HTERT RPE-1 (cell line): ENCODE results near the gene ZNF329.

ENCODE experiments used
- in situ Hi-C: fragments of 300-500 bp; cut with MboI; formaldehyde crosslinking; loops from 4 replicates; pipeline ENCODE4 v1.14.3; 2020; ENCODE audit warnings: low sequenced_read_pairs

Gene ZNF329

DNA sequence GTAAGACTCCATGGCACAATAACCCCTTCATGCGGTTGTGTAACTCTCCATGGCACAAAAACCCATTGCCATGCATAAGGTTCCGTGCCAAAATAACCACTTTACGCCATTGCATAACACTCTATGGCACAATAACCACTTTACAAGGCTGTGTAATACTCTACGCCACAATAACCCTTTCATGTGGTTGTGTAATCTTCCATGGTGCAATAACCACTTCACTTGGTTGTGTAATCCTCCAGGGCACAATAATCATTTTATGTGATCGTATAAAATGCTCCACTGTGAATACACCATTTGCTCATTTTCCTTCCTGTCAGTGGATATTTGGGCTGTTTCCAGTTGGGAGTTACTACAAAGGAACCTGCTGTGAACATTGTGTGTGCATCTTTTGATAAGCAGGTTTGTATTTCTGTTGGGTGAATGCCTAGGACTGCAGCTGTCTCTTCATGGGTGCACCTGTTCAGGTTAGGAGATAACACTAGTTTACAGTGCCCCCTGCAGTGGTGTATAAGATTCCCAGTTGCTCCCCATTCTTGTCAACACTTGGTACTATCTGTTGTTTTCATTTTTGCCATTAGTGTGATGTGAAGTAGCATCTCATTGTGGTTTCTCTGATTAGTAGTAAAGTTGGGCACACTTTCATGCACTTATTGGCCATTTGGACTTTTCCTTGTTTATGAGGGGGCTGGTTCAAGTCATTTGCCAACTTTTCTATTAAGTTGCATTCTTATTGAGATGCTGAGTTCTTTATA is 31.4 kb downstream of the ZNF329 start:
- in situ Hi-C loops = no loop called here

DNA sequence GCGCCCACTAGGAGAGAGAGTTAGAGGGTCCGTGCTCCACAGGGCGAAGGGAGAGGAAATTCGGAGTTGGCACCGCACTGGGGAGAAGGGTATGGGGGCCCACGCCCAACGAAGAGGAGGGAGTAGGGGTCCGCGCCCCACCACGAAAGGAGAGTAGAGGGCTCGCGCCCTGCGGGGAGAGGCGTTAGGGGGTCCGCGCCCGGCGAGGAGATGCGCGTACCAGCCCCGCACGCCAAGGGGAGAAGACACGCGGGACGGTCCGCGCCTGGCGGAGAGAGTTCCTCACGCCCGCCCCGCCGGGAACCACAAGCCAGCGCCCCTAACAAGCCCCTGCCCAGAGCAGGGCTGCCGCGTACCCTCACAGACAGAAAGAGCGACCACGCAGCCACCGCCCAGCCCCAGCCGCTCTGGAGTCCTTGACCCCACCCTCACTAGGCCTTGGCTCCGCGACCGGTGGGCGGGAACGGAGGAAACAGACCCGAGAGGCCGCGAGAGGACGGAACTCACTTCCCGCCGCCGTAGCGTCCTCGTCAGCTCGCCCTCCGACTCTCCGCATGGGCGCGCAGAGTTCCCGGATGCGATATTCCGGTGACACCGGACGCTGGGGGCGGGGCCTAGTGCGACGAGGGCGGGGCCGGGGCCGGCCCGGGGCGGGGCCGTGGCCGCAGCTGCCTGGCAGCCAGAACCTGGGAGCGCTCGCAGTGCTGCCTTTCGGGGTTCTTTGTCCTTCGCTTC is 32.6 kb downstream of the ZNF329 start:
- in situ Hi-C loops = no loop called here

DNA sequence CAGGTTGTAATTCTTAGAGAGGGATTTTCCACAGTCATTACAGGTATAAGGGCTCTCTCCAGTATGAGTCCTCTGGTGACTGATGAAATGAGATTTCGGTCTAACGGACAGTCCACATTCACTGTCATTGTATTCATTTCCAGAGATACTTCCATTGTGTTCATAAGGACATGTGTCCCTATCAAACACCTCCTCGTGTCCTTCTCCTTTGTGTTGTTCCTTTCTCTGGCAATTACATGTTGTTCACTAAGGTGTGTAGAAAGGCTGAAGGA is 42.1 kb downstream of the ZNF329 start:
- in situ Hi-C loops = no loop called here

DNA sequence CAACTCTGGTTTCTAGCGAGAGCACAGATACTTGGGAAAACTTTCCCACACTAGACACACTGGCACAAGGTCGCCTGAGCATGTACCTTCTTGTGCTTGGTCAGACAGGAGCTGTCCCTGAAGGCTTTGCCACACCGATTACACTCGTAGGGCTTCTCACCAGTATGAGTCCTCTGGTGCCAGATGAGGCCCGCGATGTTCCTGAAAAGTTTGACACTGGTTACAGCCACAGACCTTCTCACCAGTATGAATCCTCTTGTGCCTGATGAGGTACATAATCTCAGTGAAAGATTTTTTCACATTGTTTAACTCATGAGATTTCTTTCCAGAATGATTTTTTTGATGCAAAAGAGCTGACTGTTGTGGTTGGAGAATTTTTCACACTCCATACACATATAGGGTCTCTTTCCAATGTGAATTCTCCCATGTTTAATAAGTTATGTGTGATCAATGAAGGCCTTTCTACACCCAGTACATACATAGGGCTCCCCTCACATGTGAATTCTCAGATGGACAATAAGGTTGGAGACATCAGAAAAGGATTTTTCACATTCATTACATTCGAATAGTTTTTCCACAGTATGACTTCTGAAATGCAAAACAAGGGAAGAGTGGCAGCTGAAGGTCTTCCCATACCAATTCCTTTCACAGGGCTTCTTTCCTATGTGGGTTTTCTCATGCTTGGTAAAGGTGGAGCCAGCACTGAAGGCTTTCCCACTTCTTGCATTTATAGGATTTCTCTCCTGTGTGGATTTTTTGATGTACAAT is 42.6 kb downstream of the ZNF329 start:
- in situ Hi-C loops = no loop called here

DNA sequence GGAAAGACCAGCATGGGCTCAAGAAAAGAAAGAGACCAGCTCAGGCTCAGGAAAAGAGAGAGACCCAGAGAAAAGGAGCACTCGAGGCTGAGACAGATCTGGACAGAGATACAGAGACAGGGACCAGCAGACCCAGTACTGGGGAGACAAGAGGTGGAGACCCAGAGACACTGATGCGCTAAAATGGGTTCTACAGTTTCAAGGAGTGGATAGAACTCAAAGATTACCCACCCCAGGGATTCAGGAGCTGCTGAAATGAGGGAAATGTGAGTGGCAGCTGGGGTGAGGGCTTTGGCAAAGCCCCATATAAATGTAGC is 51.9 kb downstream of the ZNF329 start:
- in situ Hi-C loops = no loop called here

DNA sequence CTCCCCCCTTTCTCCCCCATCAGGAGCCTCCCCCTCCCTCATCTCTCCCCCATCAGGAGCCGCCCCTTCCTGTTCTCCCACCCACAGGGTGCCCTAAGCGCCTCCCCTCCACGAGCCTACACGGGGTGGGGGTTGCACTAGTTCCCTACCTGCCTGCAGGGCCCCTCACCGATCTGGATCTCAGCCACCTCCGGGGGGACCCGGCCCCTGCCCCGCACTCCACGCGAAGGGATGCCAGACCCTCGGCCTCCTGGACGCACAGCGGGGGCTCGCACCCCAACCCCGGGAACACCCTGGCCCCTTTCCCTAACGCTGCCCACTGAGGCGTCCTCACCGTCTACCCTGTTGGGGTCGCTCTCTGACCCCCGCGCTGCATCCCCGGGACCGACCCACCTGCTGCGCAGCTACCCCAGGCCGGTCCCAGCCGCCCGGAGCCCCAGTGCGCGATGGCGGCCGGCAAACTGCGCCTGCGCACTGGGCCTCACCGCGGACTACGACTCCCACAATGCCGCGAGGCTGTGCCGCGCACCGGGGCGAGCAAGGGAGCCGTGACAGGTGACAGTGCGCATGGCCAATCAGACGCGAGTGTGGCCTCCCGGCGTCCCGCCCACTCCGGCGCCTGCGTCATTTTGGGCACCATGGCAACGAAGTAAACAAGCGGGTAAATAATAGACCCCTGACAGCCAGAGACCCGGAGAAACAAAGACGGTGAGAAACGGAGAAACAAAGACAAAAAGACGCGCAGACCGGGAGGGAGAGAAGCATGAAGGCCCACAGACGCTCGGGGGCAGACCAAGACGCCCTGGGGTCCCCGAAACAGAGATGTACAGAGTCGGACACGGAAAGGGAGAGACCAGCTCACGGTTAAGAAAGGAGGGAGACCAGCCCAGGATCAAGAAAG is 52.6 kb downstream of the ZNF329 start, which contains the start of gene ZSCAN18:
Gene ZSCAN18, minus strand, starts transcription at position 451 of the 901 bp plus-strand sequence. CDS start 7,964 bp downstream, outside the sequence.
- in situ Hi-C loops = no loop called here

DNA sequence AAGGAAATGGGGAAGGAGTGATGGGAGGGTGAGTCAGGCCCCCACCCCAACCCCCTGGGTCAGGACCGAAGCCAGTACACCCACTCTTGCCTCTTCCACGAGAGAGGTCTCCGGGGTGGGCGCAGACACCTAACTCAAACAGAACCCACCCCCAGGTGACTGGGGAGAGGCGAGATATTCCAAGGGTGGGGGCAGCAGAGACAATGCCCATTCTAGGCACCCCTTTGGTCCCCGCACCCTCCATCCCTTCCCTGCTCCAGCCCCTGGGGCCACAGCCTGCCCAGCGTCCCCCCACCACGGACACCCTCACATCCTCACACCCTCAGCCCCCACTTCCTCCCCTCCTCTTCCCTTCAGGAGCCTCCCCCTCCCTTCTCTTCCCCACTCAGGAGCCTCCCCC is 53.2 kb downstream of the ZNF329 start:
- in situ Hi-C loops = no loop called here

DNA sequence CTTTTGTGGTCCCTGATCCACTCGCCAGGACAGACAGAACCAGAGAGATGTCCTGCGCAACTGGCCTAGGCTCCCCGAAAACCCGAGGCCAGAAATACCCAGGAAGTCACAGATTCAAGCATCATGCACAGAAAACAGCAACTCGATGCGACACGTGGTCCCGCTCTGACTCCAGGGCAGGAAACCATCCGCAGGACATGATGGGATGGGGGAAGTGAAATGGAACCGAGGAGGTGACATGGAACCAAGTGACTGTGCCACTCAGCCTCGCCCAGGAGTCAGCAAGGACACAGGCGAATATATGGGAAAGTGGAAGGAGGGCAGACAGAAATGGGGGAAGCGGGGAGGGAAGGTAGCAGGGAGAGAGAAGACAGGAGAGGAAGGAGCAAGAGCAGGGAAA is 53.7 kb downstream of the ZNF329 start:
- in situ Hi-C loops = no loop called here

DNA sequence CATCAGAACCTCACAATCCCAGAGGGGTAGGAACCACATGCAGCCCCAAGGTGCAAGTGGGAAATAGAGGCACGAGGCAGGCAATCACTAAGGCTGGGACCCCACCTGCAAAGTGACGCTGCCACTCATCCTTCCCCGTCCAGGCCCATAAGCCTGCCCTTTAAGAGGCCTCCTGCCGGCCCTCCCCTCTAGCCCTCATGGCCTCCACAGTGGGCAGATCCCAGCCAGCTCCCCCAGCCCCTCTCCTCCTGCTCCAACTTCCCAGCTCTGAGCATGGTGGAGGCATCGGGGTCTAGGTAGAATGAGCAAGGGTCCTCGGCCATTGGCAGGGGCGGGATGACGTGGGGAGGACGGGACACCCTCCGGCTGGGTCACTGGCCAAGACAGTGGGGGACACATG is 55.3 kb downstream of the ZNF329 start:
- in situ Hi-C loops = no loop called here

DNA sequence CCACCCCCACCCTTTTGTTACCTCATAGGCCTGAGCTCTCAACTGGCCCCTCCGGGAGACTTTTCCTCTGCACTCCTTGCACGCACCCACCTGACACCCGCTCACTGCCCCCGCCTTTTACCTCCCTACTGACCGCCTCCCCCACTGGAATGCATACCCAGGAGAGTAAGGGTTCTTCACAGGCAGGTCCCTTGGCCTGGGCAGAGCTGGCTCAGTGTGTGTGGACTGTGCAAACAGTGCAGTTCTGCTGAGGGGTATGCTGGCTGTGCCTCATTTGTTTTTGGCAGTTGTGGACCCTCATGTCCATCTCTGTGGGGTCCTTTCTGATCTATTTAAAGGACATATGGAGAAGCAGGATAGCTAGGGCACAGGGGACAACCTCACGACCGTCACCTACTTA is 57.5 kb downstream of the ZNF329 start:
- in situ Hi-C loops = no loop called here

DNA sequence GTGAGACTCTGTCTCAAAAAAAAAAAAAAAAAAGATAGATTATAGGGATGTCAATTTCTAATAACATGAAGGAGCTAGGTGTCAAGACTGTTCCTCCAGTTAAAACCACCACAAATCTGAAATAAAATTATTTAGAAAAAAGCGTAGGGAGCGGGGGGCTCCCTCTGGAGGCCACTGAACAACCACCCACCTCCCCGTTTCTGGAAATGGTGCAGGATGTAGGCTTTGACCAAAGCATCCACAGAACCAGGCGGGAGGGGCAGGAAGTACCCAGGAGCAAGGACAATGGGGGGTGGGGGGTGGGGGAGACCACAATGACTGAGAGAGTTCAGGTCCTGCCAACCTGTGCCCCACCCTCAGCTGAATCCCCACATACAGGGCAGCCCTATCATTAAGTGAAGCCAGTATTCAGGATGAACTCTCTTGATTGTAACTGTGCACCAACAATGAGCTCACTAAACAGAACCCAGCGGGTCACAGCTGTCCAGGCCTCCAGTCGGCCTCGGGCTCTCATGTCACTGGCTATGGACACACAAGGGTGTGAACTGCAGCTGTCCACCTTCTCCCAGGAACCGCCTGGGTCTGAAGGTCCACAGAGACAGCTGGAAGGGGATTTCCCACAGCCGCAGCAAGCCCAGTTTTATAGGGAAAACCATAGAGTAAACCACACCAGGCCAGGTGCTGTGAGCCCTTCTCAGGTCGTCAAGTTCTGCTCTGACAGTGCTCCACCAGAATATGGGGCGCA is 59.2 kb downstream of the ZNF329 start:
- in situ Hi-C loops = no loop called here

DNA sequence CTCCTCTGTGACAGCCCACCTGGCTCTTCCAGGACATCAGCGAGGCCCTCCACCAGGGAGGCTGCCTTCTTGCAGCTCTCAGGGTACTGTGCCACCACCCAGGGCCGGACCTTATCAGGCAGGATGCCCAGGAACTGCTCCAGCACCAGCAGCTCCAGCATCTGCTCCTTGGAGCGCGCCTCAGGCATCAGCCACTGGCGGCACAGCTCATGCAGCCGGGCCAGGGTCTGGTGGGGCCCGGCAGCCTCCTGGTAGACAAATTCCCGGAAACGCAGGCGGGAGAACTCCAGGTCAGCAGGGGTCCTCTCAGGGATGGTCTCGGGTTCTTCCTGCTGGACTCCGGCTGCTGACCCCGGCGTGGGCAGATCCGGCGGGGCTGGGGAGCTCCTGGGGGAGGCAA is 60.7 kb downstream of the ZNF329 start:
- in situ Hi-C loops = no loop called here

DNA sequence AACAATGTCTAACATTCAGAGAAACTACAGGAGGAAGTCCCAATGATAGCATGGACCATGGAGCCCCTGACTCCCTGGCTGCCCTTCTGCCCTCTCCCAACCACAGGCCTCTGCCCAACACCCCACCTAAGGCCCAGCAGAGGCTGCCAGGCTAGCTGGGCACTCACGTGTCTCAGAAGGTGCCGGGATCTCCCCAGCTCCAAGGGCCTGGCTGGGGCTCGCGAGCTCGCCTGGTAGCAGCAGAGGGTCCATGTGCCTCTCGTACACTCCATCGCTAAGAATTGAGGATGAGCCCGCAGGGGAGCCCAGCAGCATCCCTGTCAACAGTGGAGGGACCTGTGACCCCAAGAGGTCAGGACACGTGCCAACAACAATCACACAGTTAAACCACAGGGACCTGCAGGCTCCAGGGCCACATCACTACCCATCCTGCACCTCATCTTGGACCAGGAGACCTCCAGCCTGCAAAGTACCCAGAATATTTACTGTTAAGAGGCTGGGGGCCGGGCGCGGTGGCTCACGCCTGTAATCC is 62.0 kb downstream of the ZNF329 start:
- in situ Hi-C loops = no loop called here

DNA sequence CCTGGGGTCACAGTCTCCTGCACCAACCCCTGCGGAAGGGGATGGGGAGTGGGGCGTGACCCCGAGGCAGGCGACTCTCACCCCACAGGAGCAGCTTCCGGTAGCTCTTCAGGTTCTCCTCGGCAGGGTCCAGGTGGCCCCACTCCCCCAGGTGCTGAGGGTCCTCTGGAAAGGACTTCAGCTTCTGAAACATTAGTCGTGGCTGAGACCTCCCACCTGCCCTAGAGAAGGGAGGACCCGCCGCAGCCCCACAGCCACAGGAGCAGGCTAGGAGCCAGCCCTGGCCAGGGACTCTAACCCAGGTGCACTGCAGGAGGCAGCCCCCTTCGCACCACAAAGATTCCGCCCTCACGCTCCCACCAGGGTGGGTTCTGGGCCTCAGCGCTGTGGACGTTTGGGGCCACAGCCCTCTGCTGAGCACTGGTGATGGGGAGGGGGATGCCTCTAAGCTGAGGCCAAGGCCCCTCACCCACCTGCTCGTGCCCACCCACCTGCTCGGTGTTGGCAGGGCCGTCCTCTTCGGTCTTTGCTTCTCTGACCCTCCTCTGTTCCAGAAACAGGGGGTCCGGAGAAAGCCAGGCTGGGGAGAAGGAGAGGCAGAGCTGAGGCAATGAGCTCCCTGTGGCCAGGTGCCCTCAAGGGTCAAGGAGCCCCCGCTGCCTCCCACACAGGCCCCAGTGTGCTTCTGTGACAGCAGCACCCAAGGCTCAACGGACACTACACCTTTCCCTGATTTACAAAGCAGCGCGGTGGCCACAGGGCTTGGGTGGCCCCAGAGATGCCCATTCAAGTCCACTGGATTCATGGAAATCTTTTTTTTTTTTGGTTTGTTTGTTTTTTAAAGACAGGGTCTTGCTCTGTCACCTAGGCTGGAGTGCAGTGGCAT is 63.5 kb downstream of the ZNF329 start:
- in situ Hi-C loops = no loop called here

DNA sequence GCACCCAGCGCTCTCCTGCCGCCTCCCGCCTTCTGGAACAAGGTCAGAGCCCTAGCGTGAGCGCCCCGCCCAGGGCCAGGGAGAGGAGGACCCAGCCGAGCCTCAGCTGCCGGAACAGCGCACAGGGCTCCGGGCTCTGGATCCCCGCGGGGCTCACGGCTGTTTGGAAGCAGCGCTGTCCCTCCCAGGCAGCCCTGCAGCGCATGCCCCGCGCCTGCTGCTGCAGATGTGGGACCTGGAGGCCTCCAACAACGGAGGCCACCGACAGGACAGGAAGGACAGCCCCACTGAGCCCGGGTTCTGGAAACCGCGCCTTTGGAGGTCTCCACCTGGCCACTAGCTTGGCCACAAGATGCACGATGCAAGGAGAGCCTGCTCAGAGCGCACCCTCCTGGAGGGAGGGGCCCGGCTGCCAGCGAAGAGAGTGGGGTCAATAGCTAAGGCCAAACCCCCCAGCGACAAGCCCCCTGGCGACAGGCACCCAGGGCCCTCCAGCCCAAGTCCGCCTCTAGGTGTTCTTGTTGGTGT is 65.2 kb downstream of the ZNF329 start:
- in situ Hi-C loops = no loop called here

DNA sequence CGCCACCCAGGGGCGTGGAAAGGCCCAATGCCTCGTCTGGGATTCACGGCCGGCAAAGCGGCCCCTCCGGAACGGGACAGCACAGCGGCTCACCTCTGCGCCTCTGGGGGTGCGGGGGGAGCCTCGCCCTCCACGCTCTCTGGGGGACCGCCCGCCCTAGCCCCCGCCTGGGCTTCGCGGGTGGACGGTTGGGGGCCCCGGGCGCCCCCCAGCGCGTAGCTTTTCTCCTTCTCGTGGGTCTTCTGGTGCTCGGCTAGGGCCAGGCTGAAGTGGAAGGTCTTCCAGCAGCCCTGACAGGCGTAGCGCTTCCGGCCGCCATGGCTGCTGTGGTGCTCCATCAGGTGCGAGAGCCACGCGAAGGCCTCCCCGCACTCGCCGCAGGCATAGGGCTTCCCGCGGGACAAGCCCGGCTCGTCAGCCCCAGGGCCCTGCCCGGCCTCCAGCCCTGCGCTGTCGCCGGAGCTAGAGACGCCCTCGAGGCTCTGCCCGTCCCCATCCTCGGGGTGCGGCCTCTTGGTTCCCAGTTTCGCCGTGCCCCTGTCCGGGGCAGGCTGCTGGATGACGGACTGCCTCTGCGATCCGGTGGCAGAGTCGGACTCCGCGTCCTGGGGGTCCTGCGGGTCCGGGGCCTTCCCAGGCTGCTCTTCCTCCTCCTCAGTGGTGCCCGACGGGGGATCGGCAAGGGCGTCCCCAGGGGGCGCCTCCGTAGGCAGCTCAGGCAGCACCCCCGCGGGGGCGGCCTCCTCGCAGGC is 65.8 kb downstream of the ZNF329 start:
- in situ Hi-C loops = no loop called here

DNA sequence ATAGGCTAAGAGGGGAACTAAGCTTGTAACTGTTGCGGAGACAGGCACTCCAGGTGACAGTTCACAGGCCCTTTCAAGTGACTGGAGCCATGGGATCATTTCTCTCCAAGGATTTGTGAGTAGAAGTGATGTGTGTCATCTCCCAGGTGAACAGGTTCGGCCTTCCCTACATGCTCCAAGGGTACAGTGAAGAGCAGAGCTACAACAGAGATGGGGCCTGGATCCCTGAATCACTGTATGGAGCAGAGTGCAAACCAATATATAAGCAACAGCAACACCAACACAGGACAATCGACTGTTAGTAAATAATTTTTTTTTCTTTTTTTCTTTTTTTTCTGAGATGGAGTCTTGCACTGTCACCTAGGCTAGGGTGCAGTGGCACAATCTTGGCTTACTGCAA is 67.6 kb downstream of the ZNF329 start:
- in situ Hi-C loops = no loop called here

DNA sequence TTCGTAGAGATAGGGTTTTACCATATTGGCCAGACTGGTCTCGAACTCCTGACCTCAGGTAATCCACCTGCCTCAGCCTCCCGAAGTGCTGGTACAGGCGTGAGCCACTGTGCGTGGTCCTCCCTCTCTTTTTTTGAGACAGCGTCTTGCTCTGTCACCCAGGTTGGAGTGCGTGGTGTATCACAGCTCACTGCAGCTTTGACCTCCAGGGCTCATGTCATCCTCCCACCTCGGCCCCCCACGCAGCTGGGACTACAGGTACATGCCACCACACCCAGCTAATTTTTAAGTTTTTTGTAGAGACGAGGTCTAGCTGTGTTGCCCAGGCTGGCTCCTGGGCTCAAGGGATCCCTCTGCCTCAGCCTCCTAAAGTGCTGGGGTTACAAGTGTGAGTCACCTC is 70.8 kb downstream of the ZNF329 start:
- in situ Hi-C loops = no loop called here
